ENCODE results near the gene TMEM59. TPM values are rescaled to one million over a fixed set of nuclear protein-coding genes. Genes with fewer than 3 reads are reported as not detected.

Gene TMEM59
- total RNA-seq, 2 experiments from 2014 or later, result 74.5 to 94.5 TPM

DNA sequence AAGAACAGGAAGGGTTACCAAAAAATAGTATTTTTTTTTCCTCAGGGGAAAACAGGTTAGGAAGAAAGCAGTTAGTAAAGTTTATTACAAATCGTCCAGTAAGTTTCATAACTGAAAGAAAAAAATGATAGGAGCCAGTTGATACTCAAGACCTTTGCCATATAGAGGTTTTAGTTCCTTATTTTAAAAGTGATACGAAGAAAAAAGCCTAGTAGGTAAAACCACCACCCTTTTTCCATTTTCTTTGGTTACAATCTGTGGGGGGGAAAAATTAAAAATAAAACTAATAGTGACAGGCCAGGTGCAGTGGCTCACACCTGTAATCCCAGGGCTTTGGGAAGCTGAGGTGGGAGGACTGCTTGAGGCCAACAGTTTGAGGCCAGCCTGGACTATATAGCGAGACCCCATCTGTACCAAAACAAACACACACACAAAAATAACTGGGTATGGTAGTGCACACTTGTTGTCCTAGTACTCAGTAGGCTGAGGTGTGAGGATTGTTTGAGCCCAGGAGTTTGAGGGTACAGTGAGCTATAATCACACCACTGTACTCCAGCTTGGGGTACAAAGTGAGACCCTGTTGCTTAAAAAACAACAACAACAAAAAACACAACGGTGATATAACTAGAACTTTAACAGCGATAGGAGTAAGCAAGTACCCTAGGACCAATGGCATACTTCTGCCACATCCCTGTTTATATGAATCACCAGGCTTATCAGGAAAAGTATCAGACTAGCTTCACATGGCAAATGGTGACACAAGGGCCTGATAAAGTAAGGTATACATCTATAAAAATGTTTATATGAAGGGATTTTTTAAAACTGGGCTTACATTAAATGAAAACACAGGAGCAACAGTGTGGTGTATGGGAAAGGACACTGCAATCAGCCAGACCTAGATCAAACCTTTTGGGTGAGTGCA lies 5.4 kb downstream of the TMEM59 start:
- intact Hi-C loops (cut with micrococcal nuclease; ENCODE audit: unreplicated experiment), result no loop called here
- TF ChIP-seq, protein P1, sequence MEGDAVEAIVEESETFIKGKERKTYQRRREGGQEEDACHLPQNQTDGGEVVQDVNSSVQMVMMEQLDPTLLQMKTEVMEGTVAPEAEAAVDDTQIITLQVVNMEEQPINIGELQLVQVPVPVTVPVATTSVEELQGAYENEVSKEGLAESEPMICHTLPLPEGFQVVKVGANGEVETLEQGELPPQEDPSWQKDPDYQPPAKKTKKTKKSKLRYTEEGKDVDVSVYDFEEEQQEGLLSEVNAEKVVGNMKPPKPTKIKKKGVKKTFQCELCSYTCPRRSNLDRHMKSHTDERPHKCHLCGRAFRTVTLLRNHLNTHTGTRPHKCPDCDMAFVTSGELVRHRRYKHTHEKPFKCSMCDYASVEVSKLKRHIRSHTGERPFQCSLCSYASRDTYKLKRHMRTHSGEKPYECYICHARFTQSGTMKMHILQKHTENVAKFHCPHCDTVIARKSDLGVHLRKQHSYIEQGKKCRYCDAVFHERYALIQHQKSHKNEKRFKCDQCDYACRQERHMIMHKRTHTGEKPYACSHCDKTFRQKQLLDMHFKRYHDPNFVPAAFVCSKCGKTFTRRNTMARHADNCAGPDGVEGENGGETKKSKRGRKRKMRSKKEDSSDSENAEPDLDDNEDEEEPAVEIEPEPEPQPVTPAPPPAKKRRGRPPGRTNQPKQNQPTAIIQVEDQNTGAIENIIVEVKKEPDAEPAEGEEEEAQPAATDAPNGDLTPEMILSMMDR (conservative IDR thresholded peaks at IDR 0.05; ENCODE audit: low read length), result no peak
- TF ChIP-seq EZH2phosphoT487 (IDR thresholded peaks at IDR 0.05; ENCODE audit: borderline replicate concordance, low read depth, low read length), result no peak
- peak; percentile 20 for DNase-seq (ENCODE audit: low spot score)
- Histone ChIP-seq H3K27ac (ENCODE audit: low read depth, low read length, poor library complexity, severe bottlenecking) (peak overlapping the region; percentile 38), H3K9me2 (ENCODE audit: insufficient read depth, low read length) (no peaks in the 10 kb centered on the region), H3K4me2 (ENCODE audit: low read length) (peak overlapping the region; percentile 51; the same call in 1 of the 2 replicates), H3K9me3 (ENCODE audit: low read length) (no peaks in the 10 kb centered on the region), H4K20me1 (ENCODE audit: insufficient read depth, low read length) (peaks cover 16% of the 10 kb centered on the region; the same call in 1 of the 2 replicates), H3K79me2 (ENCODE audit: insufficient read depth, low read depth, low read length) (peaks cover 69% of the 10 kb centered on the region), H3K4me3 (ENCODE audit: low read depth, low read length, poor library complexity, severe bottlenecking) (no peak overlapping the region), H2AFZ (ENCODE audit: low read length) (no peak overlapping the region), H3K4me1 (ENCODE audit: insufficient read depth, low read length, poor library complexity, severe bottlenecking) (peaks cover 32% of the 10 kb centered on the region), H3K36me3 (ENCODE audit: insufficient read depth, low read length) (peaks cover 23% of the 10 kb centered on the region)
- ChIA-PET CTCF (ENCODE audit: unreplicated experiment) (no interaction called here), POLR2A (interaction anchor here (0.6 to 1.5 kb wide), 8 partner anchors 11 to 310 kb away, joined by 3 to 10 read pairs (median 4); partner anchors contain the start of genes IFT25 and LRRC42)
- BruUV-seq (replicated peaks), result no TSS peak

DNA sequence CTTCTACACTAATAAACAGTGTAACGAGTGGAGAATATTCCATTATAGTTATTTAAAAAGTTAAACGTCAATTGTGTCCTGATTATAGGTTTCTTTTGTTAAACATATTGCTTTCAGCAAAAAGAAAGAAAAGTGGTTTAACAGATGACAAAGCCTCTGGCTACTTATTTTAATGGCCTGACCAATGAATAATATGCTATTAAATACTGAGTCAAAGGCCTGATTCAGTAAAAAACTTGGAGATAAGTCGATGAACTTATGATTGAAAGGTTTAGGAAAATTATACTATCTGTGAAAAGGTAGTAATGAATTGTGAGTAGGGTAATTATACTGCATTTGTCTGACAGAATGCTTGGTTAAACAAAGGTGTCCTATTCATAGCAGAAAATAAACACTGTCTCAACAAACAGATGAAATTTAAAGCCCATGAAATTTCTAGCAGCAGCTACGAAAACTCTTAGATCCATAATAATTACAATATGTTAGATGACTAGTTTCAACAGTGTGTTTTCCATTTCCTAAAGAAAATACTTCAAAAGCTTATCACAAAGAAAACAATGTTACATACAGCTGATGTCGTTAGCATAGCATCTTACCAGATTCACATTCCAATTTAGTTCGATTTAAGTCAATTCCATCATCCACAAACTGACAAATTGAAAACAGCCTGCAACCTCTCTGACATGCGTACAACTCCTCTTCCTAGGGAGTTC lies 6.2 kb downstream of the TMEM59 start:
- peaks cover 16% of the 10 kb centered on the region; the same call in 1 of the 2 replicates for H4K20me1 ChIP-seq (ENCODE audit: insufficient read depth, low read length)
- TF ChIP-seq EZH2phosphoT487 (IDR thresholded peaks at IDR 0.05; ENCODE audit: borderline replicate concordance, low read depth, low read length), result no peak
- TF ChIP-seq, protein P1 (conservative IDR thresholded peaks at IDR 0.05; ENCODE audit: low read length), result no peak
- ChIA-PET POLR2A (no interaction called here), CTCF (ENCODE audit: unreplicated experiment) (no interaction called here)
- peaks cover 31% of the 10 kb centered on the region for H3K4me1 ChIP-seq (ENCODE audit: insufficient read depth, low read length, poor library complexity, severe bottlenecking)
- peak overlapping the region; percentile 51; the same call in 1 of the 2 replicates for H3K4me2 ChIP-seq (ENCODE audit: low read length)
- BruUV-seq (replicated peaks), result no TSS peak
- H3K9me3 ChIP-seq (ENCODE audit: low read length), result no peaks in the 10 kb centered on the region
- no peaks in the 10 kb centered on the region for H3K9me2 ChIP-seq (ENCODE audit: insufficient read depth, low read length)
- peaks cover 61% of the 10 kb centered on the region for H3K79me2 ChIP-seq (ENCODE audit: insufficient read depth, low read depth, low read length)
- H3K36me3 ChIP-seq (ENCODE audit: insufficient read depth, low read length), result peaks cover 32% of the 10 kb centered on the region
- no peak for DNase-seq (ENCODE audit: low spot score)
- H3K4me3 ChIP-seq (ENCODE audit: low read depth, low read length, poor library complexity, severe bottlenecking), result no peak overlapping the region
- intact Hi-C loops (cut with micrococcal nuclease; ENCODE audit: unreplicated experiment), result no loop called here
- no peak overlapping the region for H2AFZ ChIP-seq (ENCODE audit: low read length)
- H3K27ac ChIP-seq (ENCODE audit: low read depth, low read length, poor library complexity, severe bottlenecking), result peak overlapping the region; percentile 13
